Neural cell (in vitro differentiated cells): Measurements from ENCODE around the gene AGXT.

ENCODE experiments used
- CTCF ChIP-seq: fragments of 450-650 bp; IDR thresholded peaks from 2 replicates; pipeline ENCODE4 v1.5.1; 2014; ENCODE audit warnings: antibody characterized with exemption, mild to moderate bottlenecking, moderate library complexity; ENCODE audit not compliant: poor library complexity, severe bottlenecking
- EP300 ChIP-seq: fragments of 450-650 bp; conservative IDR thresholded peaks from 2 replicates; pipeline ENCODE4 v1.6.1; 2014; ENCODE audit warnings: antibody characterized with exemption, mild to moderate bottlenecking, moderate library complexity; ENCODE audit not compliant: poor library complexity, severe bottlenecking
- POLR2AphosphoS5 ChIP-seq: IDR thresholded peaks from 2 replicates; pipeline ENCODE4 v1.6.1; 2012
- RAD21 ChIP-seq: fragments of 450-650 bp; conservative IDR thresholded peaks from 2 replicates; pipeline ENCODE4 v1.6.1; 2014; ENCODE audit warnings: antibody characterized with exemption, mild to moderate bottlenecking, moderate library complexity
- SMC3 ChIP-seq: fragments of 450-650 bp; conservative IDR thresholded peaks from 2 replicates; pipeline ENCODE4 v1.6.1; 2014; ENCODE audit warnings: antibody characterized with exemption, mild to moderate bottlenecking, moderate library complexity; ENCODE audit not compliant: poor library complexity
- TAF1 ChIP-seq: IDR thresholded peaks from 2 replicates; pipeline ENCODE4 v1.6.1; 2012; ENCODE audit warnings: low read depth
- TF ChIP-seq, protein P1 (sequence below): IDR thresholded peaks from 2 replicates; pipeline ENCODE4 v1.6.1; 2012; ENCODE audit warnings: borderline replicate concordance

- TF ChIP-seq CTCF (no peak), POLR2AphosphoS5 (no peak), EP300 (no peak), TAF1 (no peak), SMC3 (no peak), RAD21 (no peak)
- TF ChIP-seq, protein P1, sequence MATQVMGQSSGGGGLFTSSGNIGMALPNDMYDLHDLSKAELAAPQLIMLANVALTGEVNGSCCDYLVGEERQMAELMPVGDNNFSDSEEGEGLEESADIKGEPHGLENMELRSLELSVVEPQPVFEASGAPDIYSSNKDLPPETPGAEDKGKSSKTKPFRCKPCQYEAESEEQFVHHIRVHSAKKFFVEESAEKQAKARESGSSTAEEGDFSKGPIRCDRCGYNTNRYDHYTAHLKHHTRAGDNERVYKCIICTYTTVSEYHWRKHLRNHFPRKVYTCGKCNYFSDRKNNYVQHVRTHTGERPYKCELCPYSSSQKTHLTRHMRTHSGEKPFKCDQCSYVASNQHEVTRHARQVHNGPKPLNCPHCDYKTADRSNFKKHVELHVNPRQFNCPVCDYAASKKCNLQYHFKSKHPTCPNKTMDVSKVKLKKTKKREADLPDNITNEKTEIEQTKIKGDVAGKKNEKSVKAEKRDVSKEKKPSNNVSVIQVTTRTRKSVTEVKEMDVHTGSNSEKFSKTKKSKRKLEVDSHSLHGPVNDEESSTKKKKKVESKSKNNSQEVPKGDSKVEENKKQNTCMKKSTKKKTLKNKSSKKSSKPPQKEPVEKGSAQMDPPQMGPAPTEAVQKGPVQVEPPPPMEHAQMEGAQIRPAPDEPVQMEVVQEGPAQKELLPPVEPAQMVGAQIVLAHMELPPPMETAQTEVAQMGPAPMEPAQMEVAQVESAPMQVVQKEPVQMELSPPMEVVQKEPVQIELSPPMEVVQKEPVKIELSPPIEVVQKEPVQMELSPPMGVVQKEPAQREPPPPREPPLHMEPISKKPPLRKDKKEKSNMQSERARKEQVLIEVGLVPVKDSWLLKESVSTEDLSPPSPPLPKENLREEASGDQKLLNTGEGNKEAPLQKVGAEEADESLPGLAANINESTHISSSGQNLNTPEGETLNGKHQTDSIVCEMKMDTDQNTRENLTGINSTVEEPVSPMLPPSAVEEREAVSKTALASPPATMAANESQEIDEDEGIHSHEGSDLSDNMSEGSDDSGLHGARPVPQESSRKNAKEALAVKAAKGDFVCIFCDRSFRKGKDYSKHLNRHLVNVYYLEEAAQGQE: no peak
Measured at GRCh38 chr2:240857039-240858008, 11.3 kb upstream of the AGXT start.
